NCI-H446 treated with DMSO at 0.1 percent for 48 hours (cell line): ENCODE measurements around the gene NGEF.
"Not testable (repeated sequence)": the region's sequence is repeated elsewhere in the genome, so short reads cannot be mapped to it uniquely, and the experiment has no call there.

Experiments used
- DNase-seq: peaks from one replicate; lab custom pipeline; 2025; lab: John Stamatoyannopoulos, UW

Gene NGEF

DNA sequence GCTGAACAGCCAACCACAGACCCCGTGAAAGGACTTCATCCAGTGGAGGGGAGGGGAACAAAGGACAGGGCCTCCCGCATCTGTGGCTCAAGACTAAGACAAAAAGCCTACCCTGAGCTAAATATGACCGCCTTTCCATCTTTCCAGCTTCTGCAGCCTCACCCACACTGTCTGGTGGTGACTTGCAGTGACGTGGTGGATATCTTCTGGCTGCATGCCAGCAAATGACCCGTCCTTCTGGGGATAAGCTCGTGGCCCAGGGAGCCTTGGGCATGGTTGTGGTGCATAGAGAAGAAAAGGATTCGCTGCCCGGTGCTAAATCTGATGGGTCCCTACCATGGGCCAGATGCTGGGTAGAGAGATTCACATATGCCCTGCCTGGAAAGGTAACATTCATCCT is 8.7 kb upstream of the NGEF start:
- DNase-seq, result no peak

DNA sequence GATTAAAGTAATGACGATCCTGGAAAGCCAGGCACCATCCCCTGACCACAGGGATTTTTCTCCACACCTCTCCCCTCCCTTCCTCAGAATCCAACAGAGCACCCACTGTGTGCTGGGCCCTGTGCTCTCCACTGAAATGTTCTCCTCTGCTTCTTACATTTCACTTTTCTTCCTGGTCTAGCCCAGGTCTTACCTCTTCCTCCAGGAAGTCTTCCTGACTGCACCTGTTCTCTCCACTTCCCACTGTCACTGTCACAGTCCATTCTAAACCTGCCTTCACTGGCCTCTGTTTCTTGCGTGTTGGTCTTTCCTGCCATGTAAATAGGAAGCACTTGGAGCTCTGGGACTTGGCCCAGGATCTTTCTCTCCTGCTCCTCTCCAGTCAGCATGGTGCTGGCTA is 7.4 kb upstream of the NGEF start:
- DNase-seq, result no peak

DNA sequence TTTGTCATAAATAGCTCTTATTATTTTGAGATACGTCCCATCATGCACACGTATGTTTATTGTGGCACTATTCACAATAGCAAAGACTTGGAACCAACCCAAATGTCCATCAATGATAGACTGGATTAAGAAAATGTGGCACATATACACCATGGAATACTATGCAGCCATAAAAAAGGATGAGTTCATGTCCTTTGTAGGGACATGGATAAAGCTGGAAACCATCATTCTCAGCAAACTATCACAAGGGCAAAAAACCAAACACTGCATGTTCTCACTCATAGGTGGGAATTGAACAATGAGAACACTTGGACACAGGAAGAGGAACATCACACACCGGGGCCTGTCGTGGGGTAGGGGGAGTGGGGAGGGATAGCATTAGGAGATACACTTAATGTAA is 6.6 kb upstream of the NGEF start:
- not testable (repeated sequence) for DNase-seq

DNA sequence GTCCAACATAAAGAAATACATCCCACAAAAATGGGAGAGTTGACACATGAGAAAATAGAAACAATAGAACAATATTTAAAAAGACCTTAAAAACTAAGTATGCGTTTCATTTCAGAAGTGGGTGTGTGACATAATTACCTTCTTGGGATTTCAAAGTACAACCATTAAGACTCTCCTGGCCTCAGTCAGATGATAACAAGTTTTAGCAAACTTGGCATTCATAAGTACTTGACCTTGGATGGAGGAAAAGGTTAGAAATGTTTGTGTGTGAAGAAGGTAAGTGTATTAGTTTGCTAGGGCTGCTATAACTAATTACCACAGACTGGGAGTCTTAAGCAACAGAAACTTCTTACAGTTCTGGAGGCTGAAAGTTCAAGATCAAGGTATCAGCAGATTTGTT is 4.9 kb upstream of the NGEF start:
- DNase-seq, result no peak

DNA sequence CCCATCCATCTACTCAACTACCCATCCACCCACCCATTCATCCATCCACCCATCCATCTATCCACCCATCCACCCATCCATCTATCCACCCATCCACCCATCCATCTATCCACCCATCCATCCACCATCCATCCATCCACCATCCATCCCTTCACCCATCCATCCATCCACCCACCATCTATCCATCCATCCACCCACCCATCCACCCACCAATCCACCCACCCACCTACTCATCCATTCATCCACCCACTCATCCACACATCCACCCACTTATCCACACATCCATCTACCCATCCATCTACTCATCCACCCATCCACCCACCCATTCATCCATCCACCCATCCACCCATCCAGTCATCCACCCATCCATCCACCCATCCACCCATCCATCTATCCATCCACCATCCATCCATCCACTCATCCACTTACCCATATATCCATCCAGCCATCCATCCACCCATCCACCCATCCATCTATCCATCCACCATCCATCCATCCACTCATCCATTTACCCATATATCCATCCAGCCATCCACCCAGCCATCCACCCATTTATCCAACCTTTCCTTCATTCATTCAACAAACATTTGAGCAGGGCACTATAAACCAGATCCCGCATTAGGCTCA is 2.1 kb upstream of the NGEF start:
- no peak for DNase-seq

DNA sequence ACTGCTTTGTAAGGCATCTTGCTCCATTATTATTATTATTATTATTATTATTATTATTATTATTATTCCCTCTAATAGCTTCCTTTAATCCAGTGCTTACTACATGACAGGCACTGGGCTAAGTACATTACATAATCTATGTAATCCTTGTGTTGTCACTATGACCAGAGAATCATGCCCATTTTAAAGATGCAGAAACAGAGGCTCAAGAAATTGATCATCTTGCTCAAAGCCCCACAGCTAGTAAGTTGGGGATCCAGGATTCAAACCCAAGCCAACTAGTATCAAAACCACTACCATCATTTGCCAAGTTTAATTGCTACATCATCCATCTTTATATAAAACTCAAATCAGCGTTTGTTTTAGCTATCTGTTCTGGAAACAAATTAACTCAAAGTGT is 594 bp upstream of the NGEF start:
- no peak for DNase-seq

DNA sequence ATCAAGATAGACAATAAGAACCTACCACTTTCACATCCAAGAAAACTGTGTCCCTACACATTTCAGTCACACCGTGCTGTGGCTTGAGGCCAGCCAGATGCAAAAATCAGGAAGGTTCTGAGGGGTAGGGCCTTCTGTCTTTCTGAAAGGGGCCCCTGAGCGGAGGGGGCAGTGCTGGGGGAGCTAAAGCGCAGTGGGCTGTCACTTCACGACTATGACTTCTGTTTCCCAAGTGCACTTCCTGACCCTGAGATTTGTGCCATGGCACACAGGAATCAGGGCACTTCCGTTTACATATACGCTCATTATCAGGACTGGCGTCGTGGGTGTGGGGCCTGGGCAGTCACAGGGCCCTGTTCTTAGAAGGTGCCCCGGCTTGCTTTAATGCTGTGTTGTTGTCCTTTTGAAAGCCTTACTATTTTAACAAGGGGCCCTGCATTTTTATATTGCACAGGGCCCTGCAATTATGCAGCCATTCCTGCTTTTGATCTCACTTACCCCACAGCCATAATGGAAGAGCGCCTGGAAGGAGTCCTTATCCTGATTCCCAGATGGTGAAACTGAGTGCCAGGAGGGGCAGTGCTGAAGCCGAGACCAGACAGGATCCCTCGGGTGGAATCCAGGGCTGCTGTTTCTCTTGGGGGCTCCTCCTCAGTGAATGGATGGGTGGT is 620 bp downstream of the NGEF start:
- DNase-seq, result no peak

DNA sequence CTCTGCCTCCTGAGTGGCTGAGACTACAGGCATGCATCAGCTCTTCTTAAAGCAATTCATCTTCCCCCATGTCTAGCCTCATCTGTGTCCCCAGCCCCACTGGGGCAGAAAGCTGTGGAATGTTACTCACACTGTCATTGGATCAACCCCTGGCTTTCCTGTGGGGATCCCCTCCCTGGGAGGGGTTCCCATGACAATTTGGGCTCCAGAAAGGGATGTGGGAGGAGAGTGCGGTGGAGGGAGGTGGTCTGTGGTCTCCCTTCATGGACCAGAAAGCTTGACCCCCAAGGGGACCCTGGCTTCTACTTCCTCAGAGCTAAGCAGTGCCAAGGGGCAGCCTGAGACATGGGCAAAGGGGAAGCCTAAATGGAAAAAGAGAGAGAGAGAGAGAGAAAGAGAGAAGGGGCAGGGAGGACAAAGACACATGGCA is 1.3 kb downstream of the NGEF start:
- no peak for DNase-seq

DNA sequence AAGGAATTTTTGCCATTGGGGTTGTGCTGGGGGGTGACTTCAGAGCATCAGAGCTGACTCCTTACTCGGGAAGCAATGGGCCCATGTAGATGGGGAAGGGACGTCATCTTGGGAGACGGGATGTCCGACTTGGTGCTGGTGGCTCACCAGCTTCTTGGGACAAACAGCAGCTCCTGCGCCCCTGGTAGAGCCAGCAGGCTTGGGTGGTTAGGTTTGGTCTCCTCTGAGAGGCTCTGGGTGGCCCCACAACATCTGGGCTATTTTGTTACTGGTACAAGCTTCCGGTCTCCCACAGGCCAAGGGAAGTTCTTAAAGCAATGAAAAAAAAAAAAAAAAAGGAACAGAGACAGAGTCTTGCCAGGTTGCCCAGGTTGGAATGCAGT is 1.8 kb downstream of the NGEF start:
- no peak for DNase-seq

DNA sequence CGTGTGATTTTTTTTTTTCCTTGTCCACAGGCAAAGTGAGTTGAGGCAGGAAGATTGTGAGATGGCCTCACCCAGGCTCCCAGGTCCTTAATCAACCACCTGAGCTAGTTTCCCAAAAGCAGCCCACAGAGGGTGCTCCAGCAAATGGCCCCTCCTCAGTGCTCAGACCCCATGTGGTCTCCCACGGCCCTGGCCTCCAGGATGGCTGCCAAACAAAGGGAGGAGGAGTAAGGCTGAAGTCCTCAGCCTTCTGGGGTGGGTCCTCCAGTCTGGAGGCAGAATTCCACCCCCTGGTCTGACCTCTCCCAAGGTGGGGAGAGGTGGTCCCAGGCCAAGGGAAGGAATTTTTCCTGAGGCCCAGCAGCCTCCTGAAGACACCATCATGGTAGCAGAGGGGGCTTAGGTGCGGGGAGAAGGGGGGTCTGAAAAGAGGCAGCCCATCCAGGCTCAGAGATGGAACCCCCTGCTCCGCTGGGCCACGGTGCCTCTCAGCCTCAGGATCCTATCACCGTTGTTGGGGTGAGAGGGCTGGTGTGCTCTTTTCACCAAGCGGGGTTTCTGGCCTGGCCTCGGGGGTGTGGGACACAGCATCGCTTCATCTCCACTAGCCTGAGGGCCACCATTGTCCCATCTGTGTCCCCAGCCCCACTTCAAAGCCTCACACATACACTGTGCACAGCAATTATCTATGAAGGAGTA is 2.3 kb downstream of the NGEF start:
- DNase-seq, result no peak

DNA sequence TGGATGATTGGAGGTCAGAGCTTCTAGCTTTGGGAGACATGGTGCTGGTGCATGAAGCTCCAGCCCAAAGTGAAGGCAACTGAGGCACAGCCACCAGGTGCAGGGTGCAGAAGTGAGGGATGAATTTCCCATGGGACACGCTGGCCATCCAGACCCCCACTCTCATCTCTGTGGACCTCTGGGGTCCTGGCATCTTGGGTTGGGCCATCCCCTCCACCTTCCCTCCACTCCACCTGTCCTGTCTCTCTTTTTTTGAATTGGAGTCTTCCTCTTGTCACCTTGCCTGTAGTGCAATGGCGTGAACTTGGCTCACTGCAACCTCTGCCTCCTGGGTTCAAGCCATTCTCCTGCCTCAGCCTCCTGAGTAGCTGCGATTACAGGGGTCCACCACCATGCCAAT is 3.4 kb downstream of the NGEF start:
- no peak for DNase-seq

DNA sequence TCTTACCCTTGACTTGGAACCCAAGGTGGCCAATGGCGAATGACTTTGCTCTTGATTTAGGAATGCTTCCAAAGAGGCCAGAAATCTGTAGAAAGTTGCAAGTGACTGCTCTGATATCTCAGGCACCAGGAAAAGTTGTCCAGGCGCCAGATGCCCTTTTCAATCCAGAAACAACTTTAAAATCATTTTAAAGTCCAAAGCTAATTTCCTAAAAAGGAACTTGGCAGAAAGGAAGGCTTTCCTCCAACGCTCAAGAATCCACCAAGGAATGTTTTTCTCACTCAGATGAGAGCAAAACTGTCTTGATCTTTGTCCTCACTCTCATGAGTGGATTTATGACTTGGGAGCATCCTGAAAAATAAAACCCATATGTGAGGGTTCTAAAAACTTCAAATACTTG is 5.3 kb downstream of the NGEF start:
- DNase-seq, result no peak

DNA sequence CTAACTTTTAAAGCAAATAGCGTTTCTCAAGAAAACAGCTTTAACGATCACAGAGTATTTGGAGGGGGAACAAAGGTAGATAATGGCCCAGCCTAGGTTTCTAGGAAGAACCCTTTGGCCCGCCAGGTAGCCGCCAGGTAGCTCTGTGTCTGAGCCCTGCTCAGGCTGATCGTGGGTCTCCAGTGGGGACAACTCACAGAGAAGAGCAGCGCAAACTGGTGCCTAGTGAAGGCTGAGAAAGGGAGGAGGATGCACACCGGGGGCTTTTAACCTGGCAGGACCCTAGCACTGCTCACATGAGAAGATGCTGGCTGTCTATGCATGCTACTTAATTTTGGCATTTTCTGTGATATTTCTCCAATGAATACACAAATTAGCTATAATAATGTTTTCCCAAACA is 5.8 kb downstream of the NGEF start:
- no peak for DNase-seq

DNA sequence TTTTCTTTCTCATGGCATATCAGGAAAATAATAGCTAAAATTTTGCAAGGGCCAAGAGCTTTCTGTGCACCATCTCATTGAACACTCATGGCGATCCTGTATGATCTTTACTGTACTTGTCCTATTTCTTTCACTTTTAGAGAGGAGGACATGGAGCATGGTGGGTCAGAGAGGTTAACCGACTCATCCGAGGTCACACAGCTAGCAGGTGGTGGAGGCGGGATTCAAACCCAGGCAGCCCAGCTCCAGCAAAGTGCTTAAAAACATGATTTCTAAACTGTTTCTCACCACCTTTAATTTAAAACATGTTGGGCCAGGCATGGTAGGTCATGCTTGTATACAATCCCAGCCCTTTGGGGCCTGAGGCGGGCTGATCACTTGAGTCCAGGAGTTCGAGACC is 6.4 kb downstream of the NGEF start:
- no peak for DNase-seq

DNA sequence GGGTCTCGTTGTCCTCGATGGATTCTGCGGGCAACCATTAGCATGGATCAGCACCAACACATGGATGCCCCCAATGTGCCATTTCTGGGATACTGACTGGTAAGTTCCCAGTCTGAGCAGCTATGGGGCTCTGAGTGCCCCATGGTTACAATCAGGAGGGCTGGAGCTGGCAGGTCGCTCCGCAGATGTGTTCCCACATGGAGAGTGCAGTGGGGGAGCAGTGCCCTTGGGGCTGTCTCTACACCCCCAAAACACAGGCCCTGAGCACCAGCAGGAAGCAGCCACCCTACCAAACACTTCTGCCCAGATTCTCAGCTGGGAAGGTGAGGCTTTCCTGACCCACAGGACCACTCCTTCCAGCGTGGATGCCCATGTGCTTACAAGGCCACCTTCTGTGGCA is 8.0 kb downstream of the NGEF start:
- no peak for DNase-seq

DNA sequence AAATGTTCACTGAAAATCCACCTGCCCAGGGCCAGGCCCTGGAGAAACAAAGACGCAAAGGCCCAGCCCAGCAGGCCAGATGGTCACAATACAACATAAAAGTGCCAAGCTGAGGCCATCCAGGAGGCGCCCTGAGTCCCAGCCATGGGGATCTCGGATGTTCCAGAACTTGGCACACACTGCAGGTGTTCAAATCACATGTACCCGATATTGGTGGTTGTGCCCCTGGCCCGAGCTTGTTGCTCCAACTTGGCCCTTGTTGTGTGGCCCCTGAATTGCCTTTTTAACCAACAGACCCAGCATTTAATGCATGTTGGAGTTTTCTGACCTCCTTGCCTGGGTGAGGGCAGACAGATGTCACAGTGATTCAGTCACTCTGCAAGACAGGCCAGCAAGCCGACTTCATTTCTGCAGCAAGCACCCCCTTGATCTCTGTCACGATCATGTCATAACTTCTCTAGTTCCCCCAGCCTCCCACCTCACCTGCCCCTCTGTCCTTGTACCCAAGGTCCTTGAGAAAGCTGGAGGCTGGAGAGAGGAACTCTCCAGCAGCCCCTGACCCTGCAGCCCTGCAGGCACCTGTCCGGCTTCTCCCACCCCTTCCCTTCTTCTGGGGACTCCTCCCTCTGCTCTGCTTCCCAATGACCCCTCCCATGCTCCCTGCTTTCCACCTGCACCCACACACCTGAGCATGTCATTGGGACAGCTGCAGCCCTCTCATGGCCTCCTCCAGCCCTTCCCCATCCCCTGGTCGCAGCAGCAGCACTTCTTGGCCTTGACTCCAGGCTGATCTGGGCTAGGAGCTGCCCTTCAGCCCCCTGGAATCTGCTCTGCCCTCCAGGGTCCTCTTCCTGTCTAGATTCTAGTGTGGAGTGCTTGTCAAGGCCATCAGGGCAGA is 9.1 kb downstream of the NGEF start:
- DNase-seq, result no peak

DNA sequence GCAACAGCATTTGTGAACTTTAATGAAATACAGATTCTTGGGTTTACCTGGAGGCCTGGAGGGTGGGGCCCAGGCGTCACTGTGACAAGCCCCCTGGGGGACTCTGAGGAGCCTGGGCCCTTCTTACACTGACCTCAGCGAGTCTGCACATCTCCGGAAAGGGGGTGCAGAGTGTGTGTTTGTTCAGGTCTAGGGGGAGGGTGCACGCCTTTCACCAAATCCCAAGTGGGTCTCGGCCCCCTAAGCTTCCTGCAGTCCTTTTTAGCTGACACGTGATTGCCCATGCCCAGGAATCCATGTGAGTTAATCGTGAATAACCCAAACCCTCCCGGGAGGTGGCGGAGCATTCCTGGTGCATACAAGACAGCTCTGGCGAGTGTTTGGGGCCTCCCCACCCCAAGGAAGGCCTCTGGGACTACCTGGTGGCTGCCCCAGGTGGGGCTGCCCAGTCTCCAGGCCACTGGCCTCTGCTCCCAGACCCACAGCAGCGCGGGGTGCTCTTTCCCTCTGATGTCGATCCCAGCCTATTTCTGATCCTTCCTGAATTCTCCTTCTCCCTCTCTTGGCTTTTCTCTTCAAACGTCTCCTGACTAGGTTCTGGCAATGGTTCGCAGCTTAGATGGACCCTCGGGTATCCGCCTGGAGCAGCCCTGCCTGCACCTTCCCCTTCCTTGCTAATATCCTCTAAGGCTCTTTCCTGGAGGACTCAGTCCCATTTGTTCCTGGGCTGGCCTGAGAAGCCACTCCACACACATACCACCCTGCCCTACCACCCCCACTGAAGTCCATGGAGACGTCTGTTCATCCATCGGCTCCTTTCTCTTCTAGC is 10.0 kb downstream of the NGEF start:
- DNase-seq, result no peak

DNA sequence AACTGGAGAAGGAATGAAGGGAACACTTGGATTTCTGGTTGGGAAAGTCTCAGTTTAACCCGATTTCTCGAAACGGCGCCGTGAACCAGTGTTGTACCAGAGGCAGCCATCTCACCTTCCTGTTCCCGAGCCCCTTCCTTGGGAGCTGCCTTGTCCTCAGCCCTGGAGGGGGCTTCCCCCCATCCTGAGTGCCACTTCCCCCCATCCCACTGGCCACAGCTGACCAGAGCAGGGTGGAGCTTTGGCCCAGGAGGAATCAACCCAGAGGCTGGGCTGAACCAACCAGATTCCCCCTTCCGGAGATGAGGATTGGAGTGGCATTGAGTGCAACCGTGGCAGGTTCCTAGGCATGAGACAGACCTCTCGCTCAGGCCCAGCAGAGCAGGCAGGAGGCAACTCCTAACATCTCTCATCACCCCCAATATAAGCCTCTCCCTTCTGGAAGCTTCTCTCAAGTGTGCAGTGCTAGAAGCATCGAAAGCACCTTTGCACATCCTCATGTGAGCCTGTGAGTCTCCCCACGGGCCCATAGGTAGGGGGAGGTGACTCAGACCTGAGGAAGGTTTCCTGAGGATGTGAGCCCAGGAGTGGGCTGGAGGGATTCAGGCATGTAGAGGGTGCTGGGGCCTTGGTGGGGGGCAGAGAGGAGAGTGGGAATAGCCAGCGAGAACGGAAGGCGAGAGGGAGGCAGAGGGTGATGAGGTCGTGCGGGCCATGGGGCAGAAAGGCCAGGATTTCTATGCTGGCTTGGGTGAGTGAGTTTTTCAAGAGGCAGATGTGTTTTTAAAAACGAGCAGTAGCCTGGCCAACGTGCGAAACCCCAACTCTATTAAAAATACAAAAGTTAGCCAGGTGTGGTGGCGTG is 11.9 kb downstream of the NGEF start:
- DNase-seq, result no peak

DNA sequence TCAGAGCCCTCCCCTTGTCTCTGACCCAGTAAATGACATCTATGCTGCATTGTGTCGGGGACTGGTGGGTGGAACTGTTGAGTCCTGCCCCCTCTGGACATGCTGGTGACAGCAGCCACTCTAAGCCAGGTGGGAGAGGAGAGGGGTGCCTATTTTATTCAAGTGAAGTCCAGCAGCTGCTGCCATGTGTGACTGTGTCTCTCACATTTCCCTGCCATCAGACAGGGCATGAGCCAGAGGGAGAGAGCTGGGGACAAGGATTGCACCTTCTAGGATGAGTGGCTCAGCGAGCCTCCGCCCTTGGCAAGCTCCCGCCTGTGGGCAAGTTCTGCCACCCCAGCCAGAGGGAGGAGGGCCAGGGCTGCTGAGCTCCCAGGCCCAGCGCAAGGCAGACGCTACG is 13.7 kb downstream of the NGEF start:
- DNase-seq, result no peak

DNA sequence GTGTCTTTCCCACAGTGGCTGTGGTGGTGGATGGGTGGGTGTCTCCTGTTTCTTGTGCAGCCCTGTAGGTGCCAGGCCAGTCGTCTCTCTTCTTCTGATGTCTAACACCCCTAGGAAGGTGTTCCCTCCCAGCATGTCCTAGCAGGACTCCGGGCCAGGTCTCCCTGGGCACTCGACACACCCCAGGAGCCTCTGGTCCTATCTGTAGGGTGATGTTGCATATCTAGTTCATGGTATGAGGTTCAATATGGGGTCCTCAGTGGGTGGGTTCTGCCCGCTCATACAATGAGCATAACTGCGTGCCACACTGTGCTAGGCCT is 14.4 kb downstream of the NGEF start:
- no peak for DNase-seq
